ENCODE measurements around the gene NXPH4. TPM values are rescaled to one million over a fixed set of nuclear protein-coding genes. Genes with fewer than 3 reads are reported as not detected.

NXPH4 gene
- total RNA-seq, 4 donors from 2014 or later, result 0.56 to 2.4 (median 1.4) TPM; not detected in 1

GRCh38 chr12:57254506-57255280, 38.1 kb downstream of the NXPH4 start:
- DNase-seq (ENCODE audit: low spot score) (no peak), ATAC-seq (ENCODE audit: low FRiP score) (no peak)

DNA sequence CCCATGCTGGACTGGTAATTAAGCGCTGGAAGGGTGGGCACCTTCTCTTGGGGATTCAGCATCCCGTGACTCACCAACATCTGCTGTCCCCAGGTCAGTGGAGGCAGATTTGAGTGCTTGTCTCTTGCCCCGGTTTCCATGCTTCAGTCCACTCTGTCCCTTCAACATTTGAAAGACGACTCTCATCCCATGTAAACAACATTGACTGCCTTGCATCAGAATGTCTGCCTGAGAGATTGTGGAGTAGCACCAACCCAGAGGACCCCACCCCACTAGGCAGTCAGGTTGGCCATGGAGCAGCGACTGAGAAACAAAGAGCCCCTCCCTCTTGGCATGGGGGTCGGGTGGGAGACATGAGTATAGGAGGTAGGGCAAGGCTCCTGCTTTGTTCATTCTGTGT, 39.3 kb downstream of the NXPH4 start:
- no peak for ATAC-seq (ENCODE audit: low FRiP score)
- TF ChIP-seq CTCF (IDR thresholded peaks at IDR 0.05), result no peak
- no peak for DNase-seq (ENCODE audit: low spot score)

More at GRCh38 chr12:57254506-57255280, 38.1 kb downstream of the NXPH4 start:
- TF ChIP-seq CTCF (IDR thresholded peaks at IDR 0.05), result no peak

DNA sequence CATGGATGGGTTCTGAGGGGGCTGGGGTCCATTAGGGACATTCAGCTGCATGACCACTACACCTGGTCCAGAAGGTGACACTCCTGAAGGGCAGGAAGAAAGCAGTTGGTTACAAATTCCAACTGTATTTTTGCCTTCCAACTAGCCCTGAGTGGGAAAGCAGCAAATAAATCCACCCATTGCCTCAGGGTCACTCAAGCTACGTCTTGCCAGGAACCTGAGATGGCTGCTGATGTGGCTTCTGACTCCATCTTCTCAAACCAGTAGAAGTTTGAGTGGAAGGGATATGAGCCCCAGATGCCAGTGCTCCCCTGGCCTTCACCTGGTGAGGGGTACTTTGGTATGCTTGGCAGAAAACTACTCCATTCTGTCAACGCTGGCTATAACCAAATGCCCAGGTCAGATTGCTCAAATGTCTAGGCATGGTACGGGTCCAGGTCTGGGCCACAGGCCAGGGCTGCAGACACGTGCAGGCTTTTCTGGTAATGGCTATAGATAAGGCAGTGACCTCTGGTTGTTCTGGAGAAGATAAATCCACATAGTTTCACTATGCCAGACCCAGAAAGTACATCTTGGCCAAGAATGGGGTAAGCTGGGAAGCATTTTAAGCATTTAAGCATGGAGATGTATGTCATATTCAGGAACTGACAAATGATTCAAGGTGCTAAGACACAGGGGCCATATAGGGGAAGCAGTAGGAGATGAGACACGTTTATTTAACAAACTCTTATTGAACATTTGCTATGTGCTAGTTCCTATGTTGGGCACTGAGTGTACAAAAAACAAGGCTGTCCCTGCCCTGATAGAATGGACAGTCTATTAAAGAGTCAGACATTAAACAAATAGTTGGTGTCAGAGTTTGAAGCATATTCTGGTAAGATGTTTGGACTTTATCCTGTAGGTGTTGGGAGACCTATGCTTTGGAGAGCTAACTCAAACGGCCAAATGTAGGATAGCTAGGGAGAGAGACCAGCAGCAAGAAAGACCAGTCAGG, 42.7 kb downstream of the NXPH4 start:
- ATAC-seq (ENCODE audit: low FRiP score) (peak; percentile 55), DNase-seq (ENCODE audit: low spot score) (no peak)
- no peak for TF ChIP-seq CTCF (IDR thresholded peaks at IDR 0.05)

- ATAC-seq (ENCODE audit: low FRiP score), result no peak
- no peak for TF ChIP-seq CTCF (IDR thresholded peaks at IDR 0.05)
- no peak for DNase-seq (ENCODE audit: low spot score)
Observed at GRCh38 chr12:57260366-57260765, 43.8 kb downstream of the NXPH4 start.

DNA sequence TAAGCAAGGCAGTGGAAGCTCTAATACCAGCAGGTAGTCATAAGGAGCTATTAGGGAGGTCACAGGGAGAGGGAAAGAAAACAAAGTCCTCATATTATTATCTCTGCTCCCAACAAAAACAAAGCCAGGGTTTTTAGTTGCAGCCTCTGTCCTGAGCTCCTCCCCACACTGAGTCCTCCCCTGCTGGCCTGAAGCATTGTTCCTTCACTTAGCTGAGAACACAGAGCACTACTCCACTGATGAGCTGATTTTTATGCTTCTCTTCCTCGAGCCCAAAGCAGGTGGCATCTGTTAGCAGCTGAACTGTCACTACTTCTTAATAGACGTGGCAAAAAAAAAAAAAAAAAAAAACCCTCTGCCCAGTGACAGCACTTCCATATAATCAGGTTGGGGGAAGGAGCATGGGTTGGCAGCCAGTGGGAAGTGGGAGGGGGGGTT, 44.9 kb downstream of the NXPH4 start:
- no peak for ATAC-seq (ENCODE audit: low FRiP score)

More for the DNA sequence above, 44.9 kb downstream of the NXPH4 start:
- TF ChIP-seq CTCF (IDR thresholded peaks at IDR 0.05), result no peak
- DNase-seq (ENCODE audit: low spot score), result no peak

Data from omental fat pad (tissue), 4 donors.